ENCODE measurements around the gene VPS51. TPM values are rescaled to one million over a fixed set of nuclear protein-coding genes. Genes with fewer than 3 reads are reported as not detected.

The VPS51 gene
- total and polyA plus RNA-seq, 2 experiments from 2014 or later, result 45.3 to 450 TPM

GRCh38 chr11:65128182-65129145 lies 32.5 kb downstream of the VPS51 start:
- Histone ChIP-seq H3F3A (replicated peaks; ENCODE audit: low read depth) (0 out of 2 replicates have a peak, but pooled peaks cover 10% of the 10 kb centered on the region), H3K36me3 (ENCODE audit: insufficient read depth) (peaks cover 6% of the 10 kb centered on the region)

More at GRCh38 chr11:65128182-65129145, 32.5 kb downstream of the VPS51 start:
- H3K27ac Mint-ChIP-seq, result no peak overlapping the region
- no peaks in the 10 kb centered on the region; the same call in 2 of the 3 replicates for H3K9me3 Mint-ChIP-seq
- Histone ChIP-seq H3K27me3 (ENCODE audit: insufficient read depth) (no peaks in the 10 kb centered on the region), H4K20me1 (replicated peaks; ENCODE audit: insufficient read depth) (peaks cover 3% of the 10 kb centered on the region; the same call in 1 of the 2 replicates), H3K4me3 (no peak overlapping the region), H2AFZ (no peak overlapping the region), H3K79me2 (replicated peaks; ENCODE audit: insufficient read depth) (peaks cover 24% of the 10 kb centered on the region), H3K4me1 (ENCODE audit: insufficient read depth) (peaks cover 6% of the 10 kb centered on the region; the same call in 1 of the 2 replicates), H3K9me2 (ENCODE audit: insufficient read depth) (no peaks in the 10 kb centered on the region), H3K27ac (ENCODE audit: low read depth) (no peak overlapping the region), H3K4me2 (no peak overlapping the region)
- DNase-seq (ENCODE audit: low spot score), result no peak
- H3K4me1 Mint-ChIP-seq, result peaks cover 10% of the 10 kb centered on the region
- H3K4me3 Mint-ChIP-seq, result no peak overlapping the region
- H3K27me3 Mint-ChIP-seq (ENCODE audit: insufficient read depth, low read depth, poor library complexity), result peaks cover 3% of the 10 kb centered on the region
- peaks cover 57% of the 10 kb centered on the region for H3K36me3 Mint-ChIP-seq (ENCODE audit: low read depth)
- TF ChIP-seq, protein P1, sequence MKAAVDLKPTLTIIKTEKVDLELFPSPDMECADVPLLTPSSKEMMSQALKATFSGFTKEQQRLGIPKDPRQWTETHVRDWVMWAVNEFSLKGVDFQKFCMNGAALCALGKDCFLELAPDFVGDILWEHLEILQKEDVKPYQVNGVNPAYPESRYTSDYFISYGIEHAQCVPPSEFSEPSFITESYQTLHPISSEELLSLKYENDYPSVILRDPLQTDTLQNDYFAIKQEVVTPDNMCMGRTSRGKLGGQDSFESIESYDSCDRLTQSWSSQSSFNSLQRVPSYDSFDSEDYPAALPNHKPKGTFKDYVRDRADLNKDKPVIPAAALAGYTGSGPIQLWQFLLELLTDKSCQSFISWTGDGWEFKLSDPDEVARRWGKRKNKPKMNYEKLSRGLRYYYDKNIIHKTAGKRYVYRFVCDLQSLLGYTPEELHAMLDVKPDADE (IDR thresholded peaks at IDR 0.05), result no peak
- TF ChIP-seq ZNF462 (CRISPR knock-in tag; IDR thresholded peaks at IDR 0.05), result no peak
- TF ChIP-seq CTCF (conservative IDR thresholded peaks at IDR 0.05; ENCODE audit: low read depth in 2 of 2), result no peak
- no peak for ATAC-seq
